PC-3 (cell line): Measurements from ENCODE around the gene PHEX. TPM values are rescaled to one million over a fixed set of nuclear protein-coding genes. Genes with fewer than 3 reads are reported as not detected.

Source experiments
- ATAC-seq: fragments of 200-7000 bp; cut with Tn5 transposase; 2 replicates; pipeline ENCODE4 v1.9.1; 2020; ENCODE audit warnings: mild to moderate bottlenecking, moderate library complexity
- BruUV-seq: library from RNA; stranded (reverse); fragments of 400-500 nt; replicated peaks from 2 replicates; lab custom pipeline; 2021; lab: Mats Ljungman, UMichigan
- CTCF ChIA-PET: fragments of 300-600 bp; sonication (Branson Sonifier 250); formaldehyde crosslinking; loops from one replicate; lab custom pipeline; 2022; ENCODE audit warnings: antibody characterized with exemption; lab: Charles Lee
- POLR2A ChIA-PET: fragments of 300-600 bp; sonication (Branson Sonifier 250); formaldehyde crosslinking; loops from one replicate; lab custom pipeline; 2022; ENCODE audit warnings: antibody characterized with exemption; ENCODE audit not compliant: unreplicated experiment; lab: Charles Lee
- DNase-seq: peaks from one replicate; pipeline ENCODE4 v3.0.0-alpha.2; 2015
- H2AFZ ChIP-seq: fragments of 300-600 bp; sonication (generic); 2 replicates; pipeline ENCODE4 v1.6.0; 2016; ENCODE audit warnings: antibody characterized with exemption, low read length
- H3F3A ChIP-seq: fragments of 300-600 bp; sonication (generic); one replicate; pipeline ENCODE4 v1.6.0; 2017; ENCODE audit warnings: antibody characterized with exemption, low read length, control low read depth, mild to moderate bottlenecking; ENCODE audit not compliant: unreplicated experiment
- H3K27ac ChIP-seq: fragments of 300-600 bp; sonication (generic); 2 replicates; pipeline ENCODE4 v1.5.1; 2016; ENCODE audit warnings: mild to moderate bottlenecking, low read length
- H3K27me3 ChIP-seq: fragments of 300-600 bp; sonication (generic); 2 replicates; pipeline ENCODE4 v1.6.1; 2016; ENCODE audit warnings: low read length, mixed read lengths
- H3K36me3 ChIP-seq: fragments of 300-600 bp; sonication (generic); 2 replicates; pipeline ENCODE4 v1.6.1; 2016; ENCODE audit warnings: low read depth, mixed run types, low read length, mixed read lengths
- H3K4me1 ChIP-seq: fragments of 300-600 bp; sonication (generic); 2 replicates; pipeline ENCODE4 v1.5.1; 2016; ENCODE audit warnings: low read length; ENCODE audit not compliant: insufficient read depth
- H3K4me2 ChIP-seq: fragments of 300-600 bp; sonication (generic); 2 replicates; pipeline ENCODE4 v1.6.0; 2016; ENCODE audit warnings: low read length
- H3K4me3 ChIP-seq: fragments of 300-600 bp; sonication (generic); 2 replicates; pipeline ENCODE4 v1.5.1; 2016; ENCODE audit warnings: mild to moderate bottlenecking, low read length, mixed read lengths
- H3K79me2 ChIP-seq: fragments of 300-600 bp; sonication (generic); 2 replicates; pipeline ENCODE4 v1.6.1; 2017; ENCODE audit warnings: low read length, mixed read lengths
- H3K9ac ChIP-seq: fragments of 300-600 bp; sonication (generic); 2 replicates; pipeline ENCODE4 v1.6.0; 2016; ENCODE audit warnings: mild to moderate bottlenecking, low read length
- H3K9me2 ChIP-seq: fragments of 300-600 bp; sonication (generic); replicated peaks from 2 replicates; pipeline ENCODE4 v1.6.1; 2016; ENCODE audit warnings: mixed run types, low read length, mixed read lengths
- H3K9me3 ChIP-seq: fragments of 300-600 bp; sonication (generic); 2 replicates; pipeline ENCODE4 v1.6.1; 2016; ENCODE audit warnings: low read length, mixed read lengths
- H4K20me1 ChIP-seq: fragments of 300-600 bp; sonication (generic); 2 replicates; pipeline ENCODE4 v1.6.1; 2016; ENCODE audit warnings: low read length, mixed read lengths
- CTCF ChIP-seq: fragments of 300-600 bp; sonication (generic); conservative IDR thresholded peaks from 2 replicates; pipeline ENCODE4 v1.5.1; 2017; ENCODE audit warnings: antibody characterized with exemption, low read depth, mild to moderate bottlenecking, low read length
- EZH2 ChIP-seq: fragments of 300-600 bp; sonication (generic); IDR thresholded peaks from one replicate; pipeline ENCODE4 v1.6.1; 2017; ENCODE audit warnings: antibody characterized with exemption, mild to moderate bottlenecking, low read length; ENCODE audit not compliant: unreplicated experiment
- EZH2phosphoT487 ChIP-seq: fragments of 300-600 bp; sonication (generic); IDR thresholded peaks from 2 replicates; pipeline ENCODE4 v1.6.1; 2018; ENCODE audit warnings: mild to moderate bottlenecking, antibody characterized with exemption, low read length, borderline replicate concordance
- intact Hi-C: fragments of 100-400 bp; cut with micrococcal nuclease; formaldehyde crosslinking; loops from 2 replicates; pipeline ENCODE4 v1.9.0; 2023
- total RNA-seq: library from RNA; depleted of rRNA; stranded (reverse); fragments of >200 nt; gene quantifications from 2 replicates; pipeline ENCODE4 v1.2.3, GENCODE V29; 2014; rRNA removed

The PHEX gene
- total RNA-seq, 1 experiment from 2014 or later = 0.62 TPM

GRCh38 chrX:22296871-22297270 is 264.7 kb downstream of the PHEX start:
- TF ChIP-seq EZH2phosphoT487 (no peak), CTCF (no peak), EZH2 (no peak)
- ChIA-PET CTCF (no interaction called here), POLR2A (no interaction called here)
- H3K27me3 ChIP-seq = no peaks in the 10 kb centered on the region
- intact Hi-C loops = no loop called here
- no peak overlapping the region for H3K4me3 ChIP-seq
- no peak for ATAC-seq
- no peaks in the 10 kb centered on the region for H3K9me2 ChIP-seq
- H3K4me2 ChIP-seq = no peak overlapping the region
- H3K9me3 ChIP-seq = no peaks in the 10 kb centered on the region
- H3K4me1 ChIP-seq = peaks cover 17% of the 10 kb centered on the region
- no TSS peak for BruUV-seq
- H3F3A ChIP-seq = no peaks in the 10 kb centered on the region
- no peak for DNase-seq
- H3K27ac ChIP-seq = no peak overlapping the region
- H4K20me1 ChIP-seq = no peaks in the 10 kb centered on the region
- no peak overlapping the region for H3K9ac ChIP-seq
- H2AFZ ChIP-seq = no peak overlapping the region
- no peaks in the 10 kb centered on the region for H3K79me2 ChIP-seq
- no peaks in the 10 kb centered on the region for H3K36me3 ChIP-seq

GRCh38 chrX:22300130-22300529 is 268.0 kb downstream of the PHEX start:
- Histone ChIP-seq H3K4me3 (peak overlapping the region; percentile 46; the same call in 1 of the 2 replicates), H4K20me1 (no peaks in the 10 kb centered on the region), H3K79me2 (no peaks in the 10 kb centered on the region), H3K4me1 (peaks cover 17% of the 10 kb centered on the region), H3K27ac (peak overlapping the region; percentile 38), H3K36me3 (no peaks in the 10 kb centered on the region), H3K9me2 (no peaks in the 10 kb centered on the region), H2AFZ (peak overlapping the region; percentile 64), H3K27me3 (no peaks in the 10 kb centered on the region), H3K9ac (no peak overlapping the region), H3K4me2 (peak overlapping the region; percentile 73), H3K9me3 (no peaks in the 10 kb centered on the region), H3F3A (no peaks in the 10 kb centered on the region)
- BruUV-seq = no TSS peak
- peak; percentile 95 for ATAC-seq
- intact Hi-C loops = loop anchor here (1.0 to 5.0 kb wide), 2 partner anchors 27 to 163 kb away; no protein-coding TSS in a partner anchor
- DNase-seq = peak; percentile 75
- ChIA-PET CTCF (no interaction called here), POLR2A (interaction anchor here (0.7 kb wide), 1 partner anchor 23 kb away, joined by 6 read pairs; no protein-coding TSS in a partner anchor)
- TF ChIP-seq EZH2phosphoT487 = no peak
- no peak for TF ChIP-seq CTCF
- no peak for TF ChIP-seq EZH2

Other genes with a start within 250 kb of the PHEX start
- 5.8 and 9.7 TPM in 2 replicates for gene MBTPS2, start 192.7 kb upstream of the PHEX start, total RNA-seq
- gene YY2, start 176.3 kb upstream of the PHEX start, total RNA-seq = 2.3 and 4.4 TPM in 2 replicates
- 158 and 164 TPM in 2 replicates for gene SMS, start 91.6 kb upstream of the PHEX start, total RNA-seq
- not detected in 2 replicates for gene CBLL2, start 240.6 kb downstream of the PHEX start, total RNA-seq